ENCODE results near the gene HEATR5B. TPM values are rescaled to one million over a fixed set of nuclear protein-coding genes. Genes with fewer than 3 reads are reported as not detected.
A peak's percentile ranks its signal among the peaks of the same experiment; 100 is the strongest.

HEATR5B gene
- polyA plus RNA-seq, 1 of the 3 experiments (the other 2 are of a cell fraction) = 10.8 TPM

DNA sequence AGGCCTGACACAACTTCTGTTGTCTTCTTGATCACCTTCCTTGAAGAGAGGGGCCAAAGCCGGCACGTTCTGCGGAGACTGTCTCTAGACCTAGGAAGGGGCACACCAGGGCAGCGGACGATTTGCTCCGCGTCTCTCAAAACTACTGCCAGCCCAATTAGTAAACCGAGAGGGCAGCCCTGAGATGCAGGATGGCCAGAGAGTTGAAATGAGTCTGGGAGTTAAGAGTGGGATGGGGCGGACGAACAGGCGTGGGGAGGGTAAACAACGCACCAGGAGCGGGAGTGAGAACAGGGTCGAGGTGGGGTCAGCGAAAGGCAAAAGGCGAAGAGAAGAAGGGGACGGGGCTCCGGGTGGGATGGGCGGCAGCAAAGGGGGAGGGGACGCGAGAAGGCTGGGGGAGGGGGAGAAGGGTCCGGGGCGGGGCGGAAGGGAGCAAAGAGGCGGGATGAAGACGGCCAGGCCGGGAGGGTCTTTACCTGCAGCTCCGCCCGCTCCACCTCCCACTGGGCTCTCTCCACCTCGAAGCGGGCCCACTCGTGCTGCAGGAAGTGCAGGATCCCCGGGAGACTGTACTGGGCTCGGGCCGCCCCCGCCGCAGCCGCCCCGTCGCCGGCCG lies 118.3 kb downstream of the HEATR5B start:
- H3K9me2 ChIP-seq = no peaks in the 10 kb centered on the region
- peaks cover 53% of the 10 kb centered on the region for H3K79me2 ChIP-seq (ENCODE audit: insufficient read depth)
- H2AFZ ChIP-seq (ENCODE audit: low read depth) = peak overlapping the region; percentile 94
- H3K27me3 ChIP-seq (ENCODE audit: insufficient read depth) = no peaks in the 10 kb centered on the region
- 3% methylated on average over 31 of the region's 42 CpGs for WGBS (ENCODE audit: low lambda C conversion rate)
- no peaks in the 10 kb centered on the region for H3K9me3 ChIP-seq
- peaks cover 13% of the 10 kb centered on the region; the same call in 1 of the 2 replicates for H4K20me1 ChIP-seq (ENCODE audit: insufficient read depth)
- H3K27ac ChIP-seq (ENCODE audit: low read depth in 2 of 2, low read length in 1 of 2) = peak overlapping the region; percentile 64 to 85; a peak in 3 of 4 replicates
- H3K9ac ChIP-seq = peak overlapping the region; percentile 87
- DNase-seq = peak; percentile 88
- H3K4me1 ChIP-seq (ENCODE audit: control insufficient read depth in 1 of 2, insufficient read depth in 2 of 2, low read depth in 1 of 2, low read length in 1 of 2) = peaks cover 8 to 12% of the 10 kb centered on the region in 2 experiments; a peak in 3 of 4 replicates
- POLR2A ChIA-PET = interaction anchor here (1.0 to 1.5 kb wide), 3 partner anchors 9 to 11 kb away, joined by 3 read pairs; no protein-coding TSS in a partner anchor
- H3K36me3 ChIP-seq (replicated peaks in 1 of 2; ENCODE audit: control insufficient read depth in 1 of 2, insufficient read depth in 2 of 2, low read length in 1 of 2) = no peaks in the 10 kb centered on the region
- H3K4me2 ChIP-seq = peak overlapping the region; percentile 84
- CTCF ChIA-PET = interaction anchor here (1.2 to 1.7 kb wide), 2 partner anchors 15 to 40 kb away, joined by 3 to 7 read pairs; no protein-coding TSS in a partner anchor
- H3K4me3 ChIP-seq (ENCODE audit: low read depth in 2 of 2, low read length in 1 of 2) = peak overlapping the region; percentile 74 to 99
- no peak for TF ChIP-seq ELF1 (IDR thresholded peaks at IDR 0.05)
- TF ChIP-seq, protein P1, sequence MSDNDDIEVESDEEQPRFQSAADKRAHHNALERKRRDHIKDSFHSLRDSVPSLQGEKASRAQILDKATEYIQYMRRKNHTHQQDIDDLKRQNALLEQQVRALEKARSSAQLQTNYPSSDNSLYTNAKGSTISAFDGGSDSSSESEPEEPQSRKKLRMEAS (IDR thresholded peaks at IDR 0.05; ENCODE audit: low read depth) = no peak
- TF ChIP-seq FOXJ3 (CRISPR knock-in tag; IDR thresholded peaks at IDR 0.05) = 0 out of 2 replicates have a peak, but pooled peaks have one; percentile 54
- TF ChIP-seq NRF1 (IDR thresholded peaks at IDR 0.05; ENCODE audit: low read depth, low read length) = no peak
- peak; percentile 58 for TF ChIP-seq CHD2 (IDR thresholded peaks at IDR 0.05; ENCODE audit: low read length, partially characterized antibody)
- TF ChIP-seq, protein P2, sequence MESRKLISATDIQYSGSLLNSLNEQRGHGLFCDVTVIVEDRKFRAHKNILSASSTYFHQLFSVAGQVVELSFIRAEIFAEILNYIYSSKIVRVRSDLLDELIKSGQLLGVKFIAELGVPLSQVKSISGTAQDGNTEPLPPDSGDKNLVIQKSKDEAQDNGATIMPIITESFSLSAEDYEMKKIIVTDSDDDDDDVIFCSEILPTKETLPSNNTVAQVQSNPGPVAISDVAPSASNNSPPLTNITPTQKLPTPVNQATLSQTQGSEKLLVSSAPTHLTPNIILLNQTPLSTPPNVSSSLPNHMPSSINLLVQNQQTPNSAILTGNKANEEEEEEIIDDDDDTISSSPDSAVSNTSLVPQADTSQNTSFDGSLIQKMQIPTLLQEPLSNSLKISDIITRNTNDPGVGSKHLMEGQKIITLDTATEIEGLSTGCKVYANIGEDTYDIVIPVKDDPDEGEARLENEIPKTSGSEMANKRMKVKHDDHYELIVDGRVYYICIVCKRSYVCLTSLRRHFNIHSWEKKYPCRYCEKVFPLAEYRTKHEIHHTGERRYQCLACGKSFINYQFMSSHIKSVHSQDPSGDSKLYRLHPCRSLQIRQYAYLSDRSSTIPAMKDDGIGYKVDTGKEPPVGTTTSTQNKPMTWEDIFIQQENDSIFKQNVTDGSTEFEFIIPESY (IDR thresholded peaks at IDR 0.05; ENCODE audit: borderline replicate concordance, low read depth) = no peak
- no peak for TF ChIP-seq MEF2A (IDR thresholded peaks at IDR 0.05; ENCODE audit: borderline replicate concordance, low read depth)
- no peak for TF ChIP-seq GABPA (IDR thresholded peaks at IDR 0.05; ENCODE audit: low read depth)
- TF ChIP-seq, protein P3, sequence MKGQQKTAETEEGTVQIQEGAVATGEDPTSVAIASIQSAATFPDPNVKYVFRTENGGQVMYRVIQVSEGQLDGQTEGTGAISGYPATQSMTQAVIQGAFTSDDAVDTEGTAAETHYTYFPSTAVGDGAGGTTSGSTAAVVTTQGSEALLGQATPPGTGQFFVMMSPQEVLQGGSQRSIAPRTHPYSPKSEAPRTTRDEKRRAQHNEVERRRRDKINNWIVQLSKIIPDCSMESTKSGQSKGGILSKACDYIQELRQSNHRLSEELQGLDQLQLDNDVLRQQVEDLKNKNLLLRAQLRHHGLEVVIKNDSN (IDR thresholded peaks at IDR 0.05; ENCODE audit: borderline replicate concordance, low read depth) = no peak
- no peak for TF ChIP-seq YY1 (IDR thresholded peaks at IDR 0.05; ENCODE audit: low read depth)
- no peak for TF ChIP-seq JUND (IDR thresholded peaks at IDR 0.05)
- no peak for TF ChIP-seq FOSL2 (IDR thresholded peaks at IDR 0.05; ENCODE audit: borderline replicate concordance, low read depth)
- TF ChIP-seq RCOR1 (IDR thresholded peaks at IDR 0.05; ENCODE audit: low read length) = no peak
- TF ChIP-seq, protein P4, sequence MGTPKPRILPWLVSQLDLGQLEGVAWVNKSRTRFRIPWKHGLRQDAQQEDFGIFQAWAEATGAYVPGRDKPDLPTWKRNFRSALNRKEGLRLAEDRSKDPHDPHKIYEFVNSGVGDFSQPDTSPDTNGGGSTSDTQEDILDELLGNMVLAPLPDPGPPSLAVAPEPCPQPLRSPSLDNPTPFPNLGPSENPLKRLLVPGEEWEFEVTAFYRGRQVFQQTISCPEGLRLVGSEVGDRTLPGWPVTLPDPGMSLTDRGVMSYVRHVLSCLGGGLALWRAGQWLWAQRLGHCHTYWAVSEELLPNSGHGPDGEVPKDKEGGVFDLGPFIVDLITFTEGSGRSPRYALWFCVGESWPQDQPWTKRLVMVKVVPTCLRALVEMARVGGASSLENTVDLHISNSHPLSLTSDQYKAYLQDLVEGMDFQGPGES (IDR thresholded peaks at IDR 0.05; ENCODE audit: low read depth, low read length) = no peak
- TF ChIP-seq SIN3A (IDR thresholded peaks at IDR 0.05; ENCODE audit: borderline replicate concordance, low read depth, low read length) = no peak; the same call in 1 of the 2 replicates
- no peaks in the 10 kb centered on the region for H3F3A ChIP-seq (replicated peaks; ENCODE audit: insufficient read depth)

All from SK-N-SH (cell line).